ENCODE data around the gene FARP2. TPM values are rescaled to one million over a fixed set of nuclear protein-coding genes. Genes with fewer than 3 reads are reported as not detected.

The FARP2 gene
- total and polyA plus RNA-seq, 2 of the 13 experiments (the other 11 are each of a cell fraction or from before 2014, with no cell fraction given) = 28.0 to 45.4 TPM

DNA sequence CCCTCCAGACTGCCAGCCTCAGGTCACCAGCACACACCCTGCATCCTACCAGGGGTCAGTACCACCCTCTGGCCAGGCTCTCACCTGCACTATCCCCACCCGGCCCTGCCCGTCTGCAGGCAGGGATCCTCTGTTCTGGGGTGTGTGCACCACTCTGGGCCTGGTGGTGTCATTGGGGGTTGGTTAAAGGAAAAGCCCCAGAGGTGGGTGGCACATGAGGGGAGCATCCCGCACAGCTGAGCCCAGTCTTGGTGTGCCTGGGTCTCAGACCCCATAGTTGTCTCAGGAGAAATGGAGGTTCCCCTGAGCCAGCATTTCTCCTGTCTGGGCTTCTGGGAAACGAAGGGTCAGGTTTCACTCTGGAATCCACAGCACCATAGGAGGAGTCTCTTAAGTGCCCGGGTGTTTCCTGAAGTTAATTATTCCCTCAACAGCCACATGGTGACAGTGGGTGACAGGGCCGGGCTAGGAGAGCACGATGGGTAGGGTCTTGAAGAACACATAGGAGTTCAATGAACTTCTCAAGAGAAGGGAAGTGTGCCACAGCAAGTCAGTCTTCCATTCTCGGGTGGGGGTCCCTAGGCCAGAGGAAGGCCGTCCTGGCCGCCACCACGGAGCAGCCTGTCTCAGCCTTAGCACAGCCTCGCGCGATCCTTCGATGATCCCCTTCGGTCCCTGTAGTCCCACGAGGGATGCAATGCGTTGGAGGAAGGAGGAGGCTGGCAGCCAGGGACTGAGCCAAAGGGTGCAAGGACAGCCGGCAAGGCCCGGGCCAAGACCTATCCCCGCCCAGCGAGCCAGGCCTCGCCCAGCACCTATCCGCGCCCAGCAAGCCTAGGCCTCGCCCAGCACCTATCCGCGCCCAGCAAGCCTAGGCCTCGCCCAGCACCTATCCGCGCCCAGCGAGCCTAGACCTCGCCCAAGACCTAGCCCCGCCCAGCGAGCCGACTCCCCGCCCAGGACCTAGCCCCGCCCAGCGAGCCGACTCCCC, 1.1 kb upstream of the FARP2 start (continued):
- TF ChIP-seq ZSCAN29 (CRISPR knock-in tag; conservative IDR thresholded peaks at IDR 0.05) = no peak
- TF ChIP-seq ZHX1 (CRISPR knock-in tag; IDR thresholded peaks at IDR 0.05; ENCODE audit: low read depth) = no peak
- TF ChIP-seq ZNF605 (CRISPR knock-in tag; IDR thresholded peaks at IDR 0.05) = peak; percentile 97
- TF ChIP-seq NFRKB (IDR thresholded peaks at IDR 0.05) = no peak
- TF ChIP-seq TCF7 (IDR thresholded peaks at IDR 0.05; ENCODE audit: low read depth) = no peak
- TF ChIP-seq YEATS2 (CRISPR knock-in tag; IDR thresholded peaks at IDR 0.05; ENCODE audit: borderline replicate concordance) = peak; percentile 38; the same call in 1 of the 2 replicates
- TF ChIP-seq MTF2 (CRISPR knock-in tag; IDR thresholded peaks at IDR 0.05; ENCODE audit: borderline replicate concordance) = no peak
- no peak for TF ChIP-seq NAIF1 (CRISPR knock-in tag; IDR thresholded peaks at IDR 0.05; ENCODE audit: borderline replicate concordance)
- TF ChIP-seq ZNF501 (CRISPR knock-in tag; IDR thresholded peaks at IDR 0.05) = peak; percentile 60; the same call in 1 of the 2 replicates
- no peak for TF ChIP-seq ETV5 (CRISPR knock-in tag; IDR thresholded peaks at IDR 0.05; ENCODE audit: borderline replicate concordance)
- no peak for TF ChIP-seq ZFP36 (IDR thresholded peaks at IDR 0.05; ENCODE audit: borderline replicate concordance, low read depth, low read length, partially characterized antibody)
- TF ChIP-seq RXRB (CRISPR knock-in tag; IDR thresholded peaks at IDR 0.05; ENCODE audit: borderline replicate concordance) = no peak
- TF ChIP-seq ATF7-NPFF (CRISPR knock-in tag; IDR thresholded peaks at IDR 0.05; ENCODE audit: low read depth) = peak; percentile 73; the same call in 1 of the 2 replicates
- TF ChIP-seq THAP11 (CRISPR knock-in tag; IDR thresholded peaks at IDR 0.05) = peak; percentile 24; the same call in 1 of the 2 replicates
- TF ChIP-seq ZBTB38 (CRISPR knock-in tag; IDR thresholded peaks at IDR 0.05) = peak; percentile 52; the same call in 1 of the 2 replicates
- TF ChIP-seq ZNF350 (CRISPR knock-in tag; IDR thresholded peaks at IDR 0.05; ENCODE audit: borderline replicate concordance, low read depth) = peak; percentile 28; the same call in 1 of the 2 replicates
- no peak for TF ChIP-seq ZFP82 (CRISPR knock-in tag; IDR thresholded peaks at IDR 0.05; ENCODE audit: borderline replicate concordance)
- TF ChIP-seq GTF3A (CRISPR knock-in tag; conservative IDR thresholded peaks at IDR 0.05) = peak; percentile 61; the same call in 1 of the 2 replicates
- TF ChIP-seq, protein P1, sequence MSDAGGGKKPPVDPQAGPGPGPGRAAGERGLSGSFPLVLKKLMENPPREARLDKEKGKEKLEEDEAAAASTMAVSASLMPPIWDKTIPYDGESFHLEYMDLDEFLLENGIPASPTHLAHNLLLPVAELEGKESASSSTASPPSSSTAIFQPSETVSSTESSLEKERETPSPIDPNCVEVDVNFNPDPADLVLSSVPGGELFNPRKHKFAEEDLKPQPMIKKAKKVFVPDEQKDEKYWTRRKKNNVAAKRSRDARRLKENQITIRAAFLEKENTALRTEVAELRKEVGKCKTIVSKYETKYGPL (CRISPR knock-in tag; IDR thresholded peaks at IDR 0.05) = no peak
- TF ChIP-seq ZNF749 (CRISPR knock-in tag; IDR thresholded peaks at IDR 0.05; ENCODE audit: borderline replicate concordance) = no peak
- TF ChIP-seq ZFYVE20 (CRISPR knock-in tag; IDR thresholded peaks at IDR 0.05; ENCODE audit: borderline replicate concordance, low read depth) = no peak
- no peak for TF ChIP-seq ZZZ3 (CRISPR knock-in tag; IDR thresholded peaks at IDR 0.05; ENCODE audit: borderline replicate concordance)
- TF ChIP-seq GABPA (IDR thresholded peaks at IDR 0.05; ENCODE audit: low read depth, low read length) = no peak
- TF ChIP-seq GABPA (CRISPR knock-in tag; IDR thresholded peaks at IDR 0.05; ENCODE audit: low read depth) = no peak
- TF ChIP-seq KAT8 (CRISPR knock-in tag; IDR thresholded peaks at IDR 0.05) = no peak; the same call in 1 of the 2 replicates
- TF ChIP-seq CBX1 (IDR thresholded peaks at IDR 0.05; ENCODE audit: low read depth) = no peak
- peak; percentile 11; the same call in 1 of the 2 replicates for TF ChIP-seq REPIN1 (CRISPR knock-in tag; IDR thresholded peaks at IDR 0.05; ENCODE audit: borderline replicate concordance, low read depth)
- TF ChIP-seq ZNF776 (CRISPR knock-in tag; IDR thresholded peaks at IDR 0.05) = peak; percentile 49; the same call in 1 of the 2 replicates

All from HepG2 (cell line).